ENCODE data around the gene CSH2.
A peak's percentile ranks its signal among the peaks of the same experiment; 100 is the strongest.

CSH2 gene

GRCh38 chr17:63832455-63832854, 41.0 kb downstream of the CSH2 start:
- TF ChIP-seq ZBTB7A (IDR thresholded peaks at IDR 0.05; ENCODE audit: low read depth) (no peak), TAF1 (IDR thresholded peaks at IDR 0.05; ENCODE audit: low read depth) (no peak), FOXM1 (IDR thresholded peaks at IDR 0.05; ENCODE audit: borderline replicate concordance, low read depth) (no peak), YY1 (IDR thresholded peaks at IDR 0.05; ENCODE audit: low read depth) (no peak), USF1 (IDR thresholded peaks at IDR 0.05) (no peak), RAD21 (IDR thresholded peaks at IDR 0.05; ENCODE audit: low read depth) (no peak), CEBPB (IDR thresholded peaks at IDR 0.05) (no peak), EP300 (IDR thresholded peaks at IDR 0.05; ENCODE audit: borderline replicate concordance) (no peak), MAX (IDR thresholded peaks at IDR 0.05) (no peak), TCF12 (IDR thresholded peaks at IDR 0.05; ENCODE audit: low read depth) (no peak), TEAD4 (IDR thresholded peaks at IDR 0.05) (no peak), NFIC (IDR thresholded peaks at IDR 0.05) (no peak), EGR1 (IDR thresholded peaks at IDR 0.05) (no peak), CREB1 (IDR thresholded peaks at IDR 0.05; ENCODE audit: low read depth) (no peak)

DNA sequence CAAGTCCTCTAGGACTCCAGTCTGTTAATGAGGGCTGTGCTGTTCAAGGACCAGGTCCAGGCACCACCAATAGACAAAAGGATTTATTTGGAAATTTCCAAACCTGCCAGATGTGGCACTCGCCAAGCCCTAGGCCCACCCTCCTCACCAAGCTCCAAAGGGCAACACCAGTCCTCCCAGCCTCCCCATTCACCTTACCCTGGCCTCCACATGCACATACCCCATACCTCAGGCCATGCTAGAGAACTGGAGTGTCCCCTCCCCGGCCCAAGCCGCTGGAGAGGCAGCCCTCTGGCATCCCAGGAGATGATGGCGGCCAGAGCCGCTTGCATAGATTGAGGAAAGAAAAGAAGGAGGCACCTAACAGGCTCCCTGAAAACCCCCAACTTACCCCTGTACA, 41.5 kb downstream of the CSH2 start:
- TF ChIP-seq ZBTB7A (IDR thresholded peaks at IDR 0.05; ENCODE audit: low read depth): no peak
- TF ChIP-seq EGR1 (IDR thresholded peaks at IDR 0.05): no peak

DNA sequence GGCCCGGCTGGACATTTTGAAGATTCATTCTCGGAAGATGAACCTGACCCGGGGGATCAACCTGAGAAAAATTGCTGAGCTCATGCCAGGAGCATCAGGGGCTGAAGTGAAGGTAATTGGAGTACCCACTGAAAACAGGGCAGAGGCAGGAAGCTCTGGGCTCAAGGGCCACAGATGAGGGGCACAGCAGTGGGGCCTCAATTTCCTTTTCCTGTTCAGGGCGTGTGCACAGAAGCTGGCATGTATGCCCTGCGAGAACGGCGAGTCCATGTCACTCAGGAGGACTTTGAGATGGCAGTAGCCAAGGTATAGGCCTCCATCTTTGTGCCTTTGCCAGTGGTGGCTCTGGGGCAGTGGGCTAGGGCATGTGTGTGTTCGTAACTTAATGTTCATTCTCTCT, 42.0 kb downstream of the CSH2 start:
- no peak for TF ChIP-seq MAX (IDR thresholded peaks at IDR 0.05)
- no peak for TF ChIP-seq FOXM1 (IDR thresholded peaks at IDR 0.05; ENCODE audit: borderline replicate concordance, low read depth)

GRCh38 chr17:63830904-63831491, 42.5 kb downstream of the CSH2 start:
- no peak for TF ChIP-seq CEBPB (IDR thresholded peaks at IDR 0.05)
- TF ChIP-seq RAD21 (IDR thresholded peaks at IDR 0.05; ENCODE audit: low read depth): no peak
- TF ChIP-seq TEAD4 (IDR thresholded peaks at IDR 0.05): no peak
- TF ChIP-seq FOXM1 (IDR thresholded peaks at IDR 0.05; ENCODE audit: borderline replicate concordance, low read depth): no peak
- TF ChIP-seq EGR1 (IDR thresholded peaks at IDR 0.05): no peak
- no peak for TF ChIP-seq MAX (IDR thresholded peaks at IDR 0.05)
- TF ChIP-seq ZBTB7A (IDR thresholded peaks at IDR 0.05; ENCODE audit: low read depth): no peak
- no peak for TF ChIP-seq TAF1 (IDR thresholded peaks at IDR 0.05; ENCODE audit: low read depth)
- no peak for TF ChIP-seq YY1 (IDR thresholded peaks at IDR 0.05; ENCODE audit: low read depth)
- TF ChIP-seq CREB1 (IDR thresholded peaks at IDR 0.05; ENCODE audit: low read depth): no peak
- TF ChIP-seq USF1 (IDR thresholded peaks at IDR 0.05): no peak
- TF ChIP-seq NFIC (IDR thresholded peaks at IDR 0.05): no peak
- TF ChIP-seq EP300 (IDR thresholded peaks at IDR 0.05; ENCODE audit: borderline replicate concordance): no peak

DNA sequence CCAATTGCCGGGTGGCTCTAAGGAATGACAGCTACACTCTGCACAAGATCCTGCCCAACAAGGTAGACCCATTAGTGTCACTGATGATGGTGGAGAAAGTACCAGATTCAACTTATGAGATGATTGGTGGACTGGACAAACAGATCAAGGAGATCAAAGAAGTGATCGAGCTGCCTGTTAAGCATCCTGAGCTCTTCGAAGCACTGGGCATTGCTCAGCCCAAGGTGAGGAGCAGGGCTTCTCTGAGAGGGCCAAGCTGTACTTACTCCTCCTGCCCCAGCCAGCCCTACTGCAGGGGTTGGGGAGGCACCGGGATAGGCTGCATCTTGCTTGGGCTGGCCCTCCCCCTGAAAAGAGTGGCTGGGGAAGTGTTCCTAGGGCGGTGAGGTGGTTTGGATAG, 43.2 kb downstream of the CSH2 start:
- TF ChIP-seq CREB1 (IDR thresholded peaks at IDR 0.05; ENCODE audit: low read depth): no peak
- TF ChIP-seq MAX (IDR thresholded peaks at IDR 0.05): no peak
- TF ChIP-seq TCF12 (IDR thresholded peaks at IDR 0.05; ENCODE audit: low read depth): no peak
- no peak for TF ChIP-seq TEAD4 (IDR thresholded peaks at IDR 0.05)
- no peak for TF ChIP-seq ZBTB7A (IDR thresholded peaks at IDR 0.05; ENCODE audit: low read depth)
- TF ChIP-seq EP300 (IDR thresholded peaks at IDR 0.05; ENCODE audit: borderline replicate concordance): no peak
- no peak for TF ChIP-seq RAD21 (IDR thresholded peaks at IDR 0.05; ENCODE audit: low read depth)
- TF ChIP-seq FOXM1 (IDR thresholded peaks at IDR 0.05; ENCODE audit: borderline replicate concordance, low read depth): no peak

- TF ChIP-seq YY1 (IDR thresholded peaks at IDR 0.05; ENCODE audit: low read depth) (no peak), EGR1 (IDR thresholded peaks at IDR 0.05) (no peak), USF1 (IDR thresholded peaks at IDR 0.05) (no peak), CREB1 (IDR thresholded peaks at IDR 0.05; ENCODE audit: low read depth) (no peak), EP300 (IDR thresholded peaks at IDR 0.05; ENCODE audit: borderline replicate concordance) (no peak), FOXM1 (IDR thresholded peaks at IDR 0.05; ENCODE audit: borderline replicate concordance, low read depth) (no peak), MAX (IDR thresholded peaks at IDR 0.05) (no peak), TAF1 (IDR thresholded peaks at IDR 0.05; ENCODE audit: low read depth) (no peak), TEAD4 (IDR thresholded peaks at IDR 0.05) (no peak), TCF12 (IDR thresholded peaks at IDR 0.05; ENCODE audit: low read depth) (no peak)
Measured at GRCh38 chr17:63828936-63829335, 44.5 kb downstream of the CSH2 start.

DNA sequence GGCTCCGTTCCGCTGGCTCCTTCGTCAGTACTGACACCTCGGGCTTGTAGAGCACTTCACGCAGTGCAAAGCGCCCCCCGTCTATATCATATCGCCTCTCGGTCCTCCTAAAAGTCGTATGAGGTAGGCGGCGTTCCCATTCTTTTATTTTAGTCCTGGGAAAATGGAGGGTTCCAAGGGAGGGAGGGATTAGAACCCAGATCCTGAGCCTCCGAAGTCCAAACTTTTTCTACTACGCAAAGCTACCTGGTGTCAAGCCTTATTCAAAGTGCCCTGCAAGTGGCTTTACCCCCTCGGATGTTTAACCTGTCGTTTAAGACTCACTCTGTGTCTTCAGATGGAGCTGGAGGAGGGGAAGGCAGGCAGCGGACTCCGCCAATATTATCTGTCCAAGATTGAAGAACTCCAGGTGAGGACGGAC, 45.7 kb downstream of the CSH2 start:
- TF ChIP-seq TAF1 (IDR thresholded peaks at IDR 0.05; ENCODE audit: low read depth) (no peak), USF1 (IDR thresholded peaks at IDR 0.05) (no peak)

DNA sequence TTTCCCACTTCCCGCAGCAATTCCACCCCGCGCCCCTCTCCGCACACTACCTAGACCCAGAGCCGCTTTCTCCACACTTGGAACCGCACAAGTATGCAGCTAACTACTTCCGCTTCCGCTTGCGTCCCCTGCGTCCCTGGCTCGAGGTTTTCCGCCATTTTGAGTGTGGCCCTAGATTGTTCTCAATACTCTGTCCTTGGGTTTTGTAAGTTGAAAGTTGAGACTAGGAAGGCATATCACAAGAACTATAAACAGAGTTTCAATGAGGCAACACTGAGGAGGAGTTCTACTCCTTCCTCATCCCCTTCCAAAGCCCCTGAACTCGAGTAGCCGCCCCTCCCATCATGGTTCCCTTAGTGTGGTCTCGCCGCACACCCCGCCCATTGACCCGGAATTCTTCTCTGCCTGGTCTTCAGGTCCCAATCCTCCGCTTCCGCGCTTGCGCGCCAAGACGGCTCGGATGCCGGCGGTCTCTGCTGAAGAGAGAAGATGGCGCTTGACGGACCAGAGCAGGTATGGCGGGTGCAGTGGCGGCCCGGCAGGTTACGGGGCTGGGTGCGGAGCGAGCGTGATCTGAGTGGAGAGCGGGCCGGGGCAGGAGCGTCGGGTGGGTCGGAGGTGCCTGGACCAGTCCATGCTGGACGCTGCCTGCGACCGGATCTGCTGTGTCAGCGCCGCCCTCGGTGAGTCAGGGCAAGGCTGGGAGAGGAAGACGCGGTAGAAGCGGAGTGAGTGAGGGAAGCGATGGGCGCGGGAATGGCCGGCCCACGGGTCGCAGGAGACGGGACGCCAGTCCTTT, 46.3 kb downstream of the CSH2 start, which contains the start of the genes FTSJ3 and PSMC5:
Gene FTSJ3, minus strand, starts transcription at position 662 of the 799 bp plus-strand sequence. CDS start 761 bp downstream, outside the sequence.
Gene PSMC5, plus strand, starts transcription at position 430 of the 799 bp plus-strand sequence. Its CDS starts 60 bp downstream, at position 490.
- TF ChIP-seq MAX (IDR thresholded peaks at IDR 0.05) (peak; percentile 82), TEAD4 (IDR thresholded peaks at IDR 0.05) (peak; percentile 80), ZBTB7A (IDR thresholded peaks at IDR 0.05; ENCODE audit: low read depth) (0 out of 2 replicates have a peak, but pooled peaks have one; percentile 8), EP300 (IDR thresholded peaks at IDR 0.05; ENCODE audit: borderline replicate concordance) (no peak), YY1 (IDR thresholded peaks at IDR 0.05; ENCODE audit: low read depth) (peak; percentile 99), NFIC (IDR thresholded peaks at IDR 0.05) (0 out of 2 replicates have a peak, but pooled peaks have one; percentile 8), REST (IDR thresholded peaks at IDR 0.05; ENCODE audit: low read depth) (no peak), USF1 (IDR thresholded peaks at IDR 0.05) (no peak), FOXM1 (IDR thresholded peaks at IDR 0.05; ENCODE audit: borderline replicate concordance, low read depth) (no peak), RAD21 (IDR thresholded peaks at IDR 0.05; ENCODE audit: low read depth) (no peak), TCF12 (IDR thresholded peaks at IDR 0.05; ENCODE audit: low read depth) (no peak), CEBPB (IDR thresholded peaks at IDR 0.05) (no peak), CREB1 (IDR thresholded peaks at IDR 0.05; ENCODE audit: low read depth) (peak; percentile 61; the same call in 1 of the 2 replicates), TAF1 (IDR thresholded peaks at IDR 0.05; ENCODE audit: low read depth) (peak; percentile 84), EGR1 (IDR thresholded peaks at IDR 0.05) (peak; percentile 91)
